H1 (cell line): ENCODE results near the gene ZNF423. TPM values are rescaled to one million over a fixed set of nuclear protein-coding genes. Genes with fewer than 3 reads are reported as not detected.

Experiments used
- ATF2 ChIP-seq: IDR thresholded peaks from 2 replicates; pipeline ENCODE4 v1.6.1; 2012; ENCODE audit warnings: low read length, inconsistent platforms
- CHD2 ChIP-seq: IDR thresholded peaks from 2 replicates; pipeline ENCODE4 v1.6.1; 2012; ENCODE audit warnings: low read length, improper control_type of control experiment
- E2F6 ChIP-seq: IDR thresholded peaks from 2 replicates; pipeline ENCODE4 v1.6.1; 2012; ENCODE audit warnings: inconsistent platforms
- MAX ChIP-seq: IDR thresholded peaks from 2 replicates; pipeline ENCODE4 v1.6.1; 2012; ENCODE audit warnings: inconsistent platforms
- NRF1 ChIP-seq: IDR thresholded peaks from 2 replicates; pipeline ENCODE4 v1.6.1; 2011; ENCODE audit warnings: mild to moderate bottlenecking, low read depth, low read length, improper control_type of control experiment
- RAD21 ChIP-seq, 2 experiments: IDR thresholded peaks in 1 of 2; conservative IDR thresholded peaks in 1 of 2; 2 replicates each; pipeline ENCODE4 v1.6.1; 2011; ENCODE audit warnings: low read depth in 2 of 2, low read length in 2 of 2, improper control_type of control experiment in 1 of 2, inconsistent platforms in 1 of 2, mild to moderate bottlenecking in 1 of 2, moderate library complexity in 1 of 2
- RFX5 ChIP-seq: IDR thresholded peaks from 2 replicates; pipeline ENCODE4 v1.6.1; 2011; ENCODE audit warnings: low read depth, low read length, improper control_type of control experiment, borderline replicate concordance
- SUZ12 ChIP-seq: fragments of 200-600 bp; sonication (generic); IDR thresholded peaks from 2 replicates; pipeline ENCODE4 v1.6.1; 2012; ENCODE audit warnings: mild to moderate bottlenecking, inconsistent platforms, low read length, moderate library complexity, mixed read lengths
- TAF1 ChIP-seq: IDR thresholded peaks from 2 replicates; pipeline ENCODE4 v1.6.1; 2011; ENCODE audit warnings: mild to moderate bottlenecking, low read depth, low read length
- polyA plus RNA-seq, 7 experiments: library from polyadenylated mRNA; depleted of rRNA in 3 of 7; stranded (reverse) in 5 of 7; unstranded in 2 of 7; fragments of >200 nt in 5 of 7; fragments of 200-250 nt in 2 of 7; gene quantifications; 1 replicate in 5 of 7; 2 replicates in 1 of 7; 4 replicates in 1 of 7; pipeline versions ENCODE4 v1.2.1 to v1.2.3, GENCODE V29; 2011 to 2013; ENCODE audit warnings: missing spikeins in 2 of 7, mixed read lengths in 2 of 7
- total RNA-seq: library from RNA; stranded (reverse); fragmentation: NEBNext Ultra II Directional; extraction: Animal tissue kit (Norgen Biotek cat#: 25700); gene quantifications from 2 replicates; pipeline ENCODE4 v1.2.1, GENCODE V29; 2021

ZNF423 gene
- total and polyA plus RNA-seq, 2 of the 8 experiments (the other 6 are each of a cell fraction or from before 2014, with no cell fraction given): 38.2 to 52.3 TPM

- TF ChIP-seq RAD21 (IDR thresholded peaks at IDR 0.05 in 1 of 2, conservative IDR thresholded peaks at IDR 0.05 in 1 of 2; ENCODE audit: low read depth in 2 of 2, low read length in 2 of 2) (no peak), RFX5 (no peak), NRF1 (no peak), ATF2 (no peak), CHD2 (no peak), TAF1 (no peak), E2F6 (no peak), MAX (no peak), SUZ12 (no peak)
These were observed 224.5 kb downstream of the ZNF423 start (continued) for GRCh38 chr16:49631187-49632041.
